Nephron (organoid): ENCODE measurements around the gene SOCS1.
A peak's percentile ranks its signal among the peaks of the same experiment; 100 is the strongest.

Experiments used
- H3K27ac Mint-ChIP-seq, 3 experiments: 2 replicates each; pipeline ENCODE4 v1.8.0; 2020; ENCODE audit warnings: mixed read lengths in 3 of 3, mild to moderate bottlenecking in 2 of 3, moderate library complexity in 1 of 3
- H3K27me3 Mint-ChIP-seq: 2 replicates; pipeline ENCODE4 v1.8.0; 2021; ENCODE audit warnings: low read depth, mild to moderate bottlenecking, moderate library complexity, mixed read lengths
- H3K36me3 Mint-ChIP-seq: 2 replicates; pipeline ENCODE4 v1.8.0; 2020; ENCODE audit warnings: low read depth, mixed read lengths
- H3K4me1 Mint-ChIP-seq: 2 replicates; pipeline ENCODE4 v1.8.0; 2020; ENCODE audit warnings: mixed read lengths
- H3K4me3 Mint-ChIP-seq, 3 experiments: 2 replicates each; pipeline ENCODE4 v1.8.0; 2020; ENCODE audit warnings: mild to moderate bottlenecking in 3 of 3, mixed read lengths in 3 of 3, moderate library complexity in 2 of 3
- H3K9me3 Mint-ChIP-seq: 2 replicates; pipeline ENCODE4 v1.8.0; 2020; ENCODE audit warnings: mixed read lengths
- CTCF ChIP-seq, 3 experiments: fragments of 200-600 bp; sonication (generic); IDR thresholded peaks; one replicate each; pipeline ENCODE4 v1.5.0; 2021; ENCODE audit warnings: antibody characterized with exemption in 3 of 3; ENCODE audit not compliant: unreplicated experiment in 3 of 3

The SOCS1 gene

GRCh38 chr16:11254913-11255736 lies 879 bp downstream of the SOCS1 start:
- peaks cover 28% of the 10 kb centered on the region for H3K4me1 Mint-ChIP-seq
- TF ChIP-seq CTCF (IDR thresholded peaks at IDR 0.05; ENCODE audit: unreplicated experiment in 3 of 3): peak in 2 of 3 experiments; percentile 17 to 23

GRCh38 chr16:11253995-11254912 lies 1.8 kb downstream of the SOCS1 start:
- peaks cover 13% of the 10 kb centered on the region for H3K27me3 Mint-ChIP-seq
- TF ChIP-seq CTCF (IDR thresholded peaks at IDR 0.05; ENCODE audit: unreplicated experiment in 3 of 3): no peak
- H3K9me3 Mint-ChIP-seq: no peaks in the 10 kb centered on the region
- peak overlapping the region; percentile 82 to 88 (median 87) for H3K4me3 Mint-ChIP-seq
- H3K4me1 Mint-ChIP-seq: peaks cover 26% of the 10 kb centered on the region
- peaks cover 8% of the 10 kb centered on the region for H3K36me3 Mint-ChIP-seq
- no peak overlapping the region for H3K27ac Mint-ChIP-seq

More at GRCh38 chr16:11254913-11255736, 879 bp downstream of the SOCS1 start:
- peaks cover 8% of the 10 kb centered on the region for H3K36me3 Mint-ChIP-seq
- H3K9me3 Mint-ChIP-seq: no peaks in the 10 kb centered on the region
- no peak overlapping the region for H3K27ac Mint-ChIP-seq
- H3K4me3 Mint-ChIP-seq: peak overlapping the region; percentile 82 to 88 (median 87)
- H3K27me3 Mint-ChIP-seq: peaks cover 15% of the 10 kb centered on the region

GRCh38 chr16:11253009-11253994 lies 2.7 kb downstream of the SOCS1 start:
- Mint-ChIP-seq H3K4me3 (peak overlapping the region; percentile 72 to 84 (median 83)), H3K4me1 (peaks cover 26% of the 10 kb centered on the region), H3K27ac (peak overlapping the region in 2 of 3 experiments; percentile 12 to 52), H3K27me3 (peaks cover 19% of the 10 kb centered on the region), H3K36me3 (peaks cover 12% of the 10 kb centered on the region), H3K9me3 (no peaks in the 10 kb centered on the region)
- no peak for TF ChIP-seq CTCF (IDR thresholded peaks at IDR 0.05; ENCODE audit: unreplicated experiment in 3 of 3)

GRCh38 chr16:11252482-11252931 lies 3.5 kb downstream of the SOCS1 start:
- Mint-ChIP-seq H3K4me3 (peak overlapping the region; percentile 72 to 84 (median 83)), H3K27ac (peak overlapping the region in 2 of 3 experiments; percentile 12 to 52), H3K4me1 (peaks cover 26% of the 10 kb centered on the region), H3K36me3 (peaks cover 12% of the 10 kb centered on the region), H3K9me3 (no peaks in the 10 kb centered on the region), H3K27me3 (peaks cover 19% of the 10 kb centered on the region)
- TF ChIP-seq CTCF (IDR thresholded peaks at IDR 0.05; ENCODE audit: unreplicated experiment in 3 of 3): no peak
